GOT3 (cell line): ENCODE data around the gene PDE6A.

Experiments
- DNase-seq: peaks from one replicate; lab custom pipeline; 2025; ENCODE audit warnings: mixed read lengths; lab: John Stamatoyannopoulos, UW

Gene PDE6A

DNA sequence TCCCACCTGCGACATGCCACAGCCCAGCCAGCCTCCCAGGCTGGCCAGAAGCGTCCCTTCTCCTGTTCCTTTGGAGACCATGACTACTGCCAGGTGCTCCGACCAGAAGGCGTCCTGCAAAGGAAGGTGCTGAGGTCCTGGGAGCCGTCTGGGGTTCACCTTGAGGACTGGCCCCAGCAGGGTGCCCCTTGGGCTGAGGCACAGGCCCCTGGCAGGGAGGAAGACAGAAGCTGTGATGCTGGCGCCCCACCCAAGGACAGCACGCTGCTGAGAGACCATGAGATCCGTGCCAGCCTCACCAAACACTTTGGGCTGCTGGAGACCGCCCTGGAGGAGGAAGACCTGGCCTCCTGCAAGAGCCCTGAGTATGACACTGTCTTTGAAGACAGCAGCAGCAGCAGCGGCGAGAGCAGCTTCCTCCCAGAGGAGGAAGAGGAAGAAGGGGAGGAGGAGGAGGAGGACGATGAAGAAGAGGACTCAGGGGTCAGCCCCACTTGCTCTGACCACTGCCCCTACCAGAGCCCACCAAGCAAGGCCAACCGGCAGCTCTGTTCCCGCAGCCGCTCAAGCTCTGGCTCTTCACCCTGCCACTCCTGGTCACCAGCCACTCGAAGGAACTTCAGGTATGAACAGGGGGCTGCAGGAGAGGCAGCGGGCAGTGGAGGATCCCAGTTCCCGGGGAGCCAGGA, 108.0 kb downstream of the PDE6A start:
- no peak for DNase-seq

DNA sequence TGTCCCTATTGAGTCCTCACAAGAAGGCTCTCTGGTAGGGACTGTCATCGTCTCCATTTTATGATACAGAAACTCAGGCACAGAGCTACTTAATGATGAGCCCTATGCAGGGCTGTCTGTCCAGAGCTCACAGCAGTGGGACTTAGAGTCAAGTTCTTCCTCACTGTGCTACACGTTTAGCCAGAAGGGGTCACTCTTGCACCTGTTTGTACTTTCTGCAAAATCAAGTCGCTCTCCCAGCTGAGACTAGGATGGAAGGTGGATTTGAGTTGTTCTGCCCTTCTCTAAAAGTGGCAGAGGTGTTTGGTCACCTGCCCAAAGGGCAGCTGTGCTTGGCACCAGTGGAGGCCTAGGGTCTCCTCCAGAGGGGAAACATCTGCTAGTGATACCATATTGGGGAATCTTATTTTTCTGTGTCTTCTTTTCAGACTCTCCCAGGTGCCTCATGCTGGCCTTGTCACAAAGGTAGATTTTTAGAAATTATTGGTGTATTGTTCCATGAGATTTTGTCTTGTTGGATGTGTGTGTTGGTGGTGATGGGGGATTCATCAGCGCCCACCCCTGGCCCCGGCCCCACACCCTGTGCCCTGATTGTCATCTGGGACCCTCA, 110.2 kb downstream of the PDE6A start:
- no peak for DNase-seq

DNA sequence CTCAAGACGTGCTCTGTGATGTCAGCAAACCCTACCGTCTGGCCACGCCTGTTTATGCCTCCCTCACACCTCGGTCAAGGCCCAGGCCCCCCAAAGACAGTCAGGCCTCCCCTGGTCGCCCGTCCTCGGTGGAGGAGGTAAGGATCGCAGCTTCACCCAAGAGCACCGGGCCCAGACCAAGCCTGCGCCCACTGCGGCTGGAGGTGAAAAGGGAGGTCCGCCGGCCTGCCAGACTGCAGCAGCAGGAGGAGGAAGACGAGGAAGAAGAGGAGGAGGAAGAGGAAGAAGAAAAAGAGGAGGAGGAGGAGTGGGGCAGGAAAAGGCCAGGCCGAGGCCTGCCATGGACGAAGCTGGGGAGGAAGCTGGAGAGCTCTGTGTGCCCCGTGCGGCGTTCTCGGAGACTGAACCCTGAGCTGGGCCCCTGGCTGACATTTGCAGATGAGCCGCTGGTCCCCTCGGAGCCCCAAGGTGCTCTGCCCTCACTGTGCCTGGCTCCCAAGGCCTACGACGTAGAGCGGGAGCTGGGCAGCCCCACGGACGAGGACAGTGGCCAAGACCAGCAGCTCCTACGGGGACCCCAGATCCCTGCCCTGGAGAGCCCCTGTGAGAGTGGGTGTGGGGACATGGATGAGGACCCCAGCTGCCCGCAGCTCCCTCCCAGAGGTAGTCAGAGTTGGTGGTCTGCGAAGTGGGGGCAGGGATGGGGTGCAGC, 111.3 kb downstream of the PDE6A start:
- no peak for DNase-seq

DNA sequence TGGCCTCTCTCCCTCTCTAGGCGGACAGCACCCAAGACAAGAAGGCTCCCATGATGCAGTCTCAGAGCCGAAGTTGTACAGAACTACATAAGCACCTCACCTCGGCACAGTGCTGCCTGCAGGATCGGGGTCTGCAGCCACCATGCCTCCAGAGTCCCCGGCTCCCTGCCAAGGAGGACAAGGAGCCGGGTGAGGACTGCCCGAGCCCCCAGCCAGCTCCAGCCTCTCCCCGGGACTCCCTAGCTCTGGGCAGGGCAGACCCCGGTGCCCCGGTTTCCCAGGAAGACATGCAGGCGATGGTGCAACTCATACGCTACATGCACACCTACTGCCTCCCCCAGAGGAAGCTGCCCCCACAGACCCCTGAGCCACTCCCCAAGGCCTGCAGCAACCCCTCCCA, 112.0 kb downstream of the PDE6A start:
- no peak for DNase-seq

DNA sequence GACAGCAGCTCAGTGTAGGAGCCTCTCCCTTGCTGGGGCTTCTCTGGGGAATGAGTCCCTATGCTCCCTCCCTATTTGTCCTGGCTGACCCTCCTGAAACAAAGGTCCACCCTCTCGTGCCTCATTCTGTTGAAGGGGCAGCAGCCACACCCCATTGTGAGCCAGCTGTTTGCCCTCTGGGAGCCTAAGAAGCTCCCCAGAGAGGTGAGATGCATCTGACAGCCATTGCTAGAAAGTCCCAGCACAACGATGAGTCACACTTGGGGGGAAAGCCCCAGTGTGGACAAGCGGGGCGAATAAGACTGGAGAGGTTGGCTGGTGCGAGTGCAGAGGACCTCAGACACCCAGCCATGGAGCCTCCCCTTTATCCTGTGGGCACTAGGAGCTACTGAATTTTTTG, 113.1 kb downstream of the PDE6A start:
- DNase-seq: no peak

DNA sequence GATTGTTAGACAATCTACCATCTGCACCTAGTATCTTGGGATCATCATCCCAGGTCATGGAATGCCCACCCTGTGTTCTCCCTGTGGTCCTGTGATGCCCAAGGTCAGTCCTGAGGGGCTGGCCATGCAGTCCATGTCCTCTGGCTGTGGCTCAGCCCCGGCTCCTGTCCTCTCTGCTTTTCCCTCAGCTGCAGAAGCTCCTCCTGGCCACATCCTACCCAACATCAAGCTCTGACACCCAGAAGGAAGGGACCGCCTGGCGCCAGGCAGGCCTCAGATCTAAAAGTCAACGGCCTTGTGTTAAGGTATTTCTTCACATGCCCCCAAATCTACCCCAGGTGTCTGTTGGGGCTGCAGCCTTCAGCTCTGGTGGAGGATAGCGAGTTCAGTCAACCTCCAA, 114.0 kb downstream of the PDE6A start:
- no peak for DNase-seq

DNA sequence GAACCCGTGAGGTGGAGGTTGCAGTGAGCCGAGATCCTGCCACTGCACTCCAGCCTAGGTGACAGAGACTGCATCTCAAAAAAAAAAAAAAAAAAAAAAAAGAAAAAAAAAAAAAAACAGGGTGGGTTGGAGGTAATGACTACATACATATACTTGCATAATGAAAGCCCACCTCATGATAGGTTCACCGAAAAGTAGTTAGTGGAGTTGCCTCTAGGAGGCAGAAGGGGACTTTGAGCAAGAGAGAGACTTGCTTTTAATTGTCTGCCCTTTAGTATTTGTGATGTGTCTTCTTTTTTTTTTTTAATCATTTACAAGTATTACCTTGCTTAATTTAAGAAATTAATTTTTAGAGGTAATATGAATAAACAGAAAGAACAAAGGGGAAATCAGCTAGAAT, 114.6 kb downstream of the PDE6A start:
- no peak for DNase-seq

DNA sequence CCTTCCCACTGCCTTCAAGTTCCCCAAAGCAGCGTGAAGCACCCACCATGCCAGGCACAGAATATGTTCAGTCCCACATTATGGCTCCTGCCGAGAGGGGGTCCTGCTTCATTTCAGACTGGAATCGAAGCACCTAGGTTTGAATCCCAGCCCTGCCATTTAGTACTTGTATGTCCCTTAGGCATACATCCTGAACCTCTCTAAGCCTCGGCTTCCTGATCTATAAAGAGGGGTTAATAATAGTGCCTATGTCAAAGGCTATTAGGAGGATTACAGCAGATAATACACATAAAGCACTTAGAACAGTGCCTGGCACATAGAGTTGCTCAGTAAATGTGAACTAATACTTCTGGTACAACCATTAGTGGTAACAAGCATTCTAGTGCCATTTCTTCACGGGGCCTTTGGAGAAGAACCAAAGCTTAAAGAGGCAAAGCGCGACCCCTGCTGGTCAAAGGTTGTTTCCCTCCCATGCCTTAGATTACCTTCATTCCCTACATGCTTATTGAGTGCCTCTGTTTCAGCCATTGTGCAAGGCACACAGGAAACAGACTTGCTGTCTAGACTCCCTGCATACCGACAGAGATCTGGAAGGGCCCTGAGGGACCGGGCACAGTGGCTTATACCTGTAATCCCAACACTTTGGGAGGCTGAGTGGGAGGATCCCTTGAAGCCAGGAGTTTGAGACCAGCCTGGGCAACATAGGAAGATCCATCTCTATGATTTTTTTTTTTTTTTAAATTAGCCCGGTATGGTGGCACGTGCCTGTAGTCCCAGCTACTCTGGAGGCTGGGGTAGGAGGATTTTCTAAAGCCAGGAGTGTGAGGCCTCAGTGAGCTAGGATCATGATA, 116.2 kb downstream of the PDE6A start:
- DNase-seq: peak; percentile 47

DNA sequence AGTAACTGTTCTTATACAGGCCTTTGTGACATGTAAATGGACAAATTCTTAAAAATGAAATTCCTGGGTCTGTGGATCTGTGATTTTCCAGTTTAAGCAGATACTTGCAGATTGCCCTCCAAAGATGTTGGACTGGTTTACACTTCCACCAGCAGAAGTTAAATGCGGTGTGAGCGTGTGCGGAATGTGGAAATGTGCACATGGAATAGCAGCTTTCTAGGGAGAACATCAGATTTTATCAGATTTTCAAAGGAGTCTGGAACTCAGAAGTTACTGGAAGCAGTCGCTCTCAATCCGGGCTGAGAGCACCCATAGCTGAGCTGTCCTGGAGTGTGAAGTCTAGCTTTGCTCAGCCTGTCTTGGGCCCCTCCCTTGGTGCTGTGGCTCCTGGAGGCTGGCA, 117.0 kb downstream of the PDE6A start:
- no peak for DNase-seq

DNA sequence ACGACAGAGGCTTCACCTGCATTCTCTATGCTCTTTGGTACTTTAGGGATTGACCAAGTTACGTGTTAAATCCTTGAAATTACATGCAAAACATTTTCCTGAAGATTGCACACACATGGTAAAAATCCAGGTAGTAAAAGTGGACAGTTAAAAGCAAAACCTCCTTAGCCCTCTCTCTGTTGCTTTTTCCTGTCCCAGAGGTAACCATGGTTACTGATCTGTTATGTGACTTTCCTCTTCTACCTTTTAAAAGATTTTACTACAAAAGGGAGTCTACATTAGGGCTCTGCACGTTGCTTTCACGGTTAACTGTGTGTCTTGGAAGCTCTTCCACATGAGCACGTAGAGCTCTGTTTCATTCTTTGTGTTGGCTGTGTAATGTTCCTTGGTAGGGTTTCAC, 117.5 kb downstream of the PDE6A start:
- DNase-seq: no peak

DNA sequence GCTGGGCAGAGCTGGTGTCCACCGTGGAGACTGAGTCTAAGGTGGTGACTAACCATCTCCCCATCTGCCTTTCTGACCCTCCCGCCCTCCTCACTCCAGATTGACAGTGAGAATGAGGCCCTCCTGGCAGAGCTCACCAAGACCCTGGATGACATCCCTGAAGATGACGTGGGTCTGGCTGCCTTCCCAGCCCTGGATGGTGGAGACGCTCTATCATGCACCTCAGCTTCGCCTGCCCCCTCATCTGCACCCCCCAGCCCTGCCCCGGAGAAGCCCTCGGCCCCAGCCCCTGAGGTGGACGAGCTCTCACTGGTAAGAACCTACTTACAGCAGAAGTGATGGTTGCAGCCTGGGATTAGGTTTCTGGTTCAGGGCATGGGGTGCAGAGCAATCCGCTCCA, 118.0 kb downstream of the PDE6A start:
- no peak for DNase-seq

DNA sequence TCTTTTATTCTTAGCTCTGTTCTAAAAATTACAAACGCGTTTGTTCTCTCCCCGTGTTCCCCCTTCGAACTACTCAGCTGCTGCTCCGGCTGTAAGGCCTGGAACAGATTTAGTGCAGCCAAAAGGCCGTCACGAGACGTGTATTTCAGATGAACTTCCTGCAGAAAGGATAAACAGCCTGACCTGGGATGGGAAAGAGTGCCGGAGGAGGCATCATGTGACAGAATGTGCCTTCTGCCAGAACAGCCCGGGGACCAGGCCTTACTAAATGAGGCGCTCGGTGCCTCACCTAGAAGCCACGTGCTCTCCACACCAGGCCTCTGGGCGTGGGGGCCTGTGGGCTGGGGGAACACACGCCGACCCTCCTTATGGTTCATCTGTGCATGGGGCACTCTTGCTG, 119.7 kb downstream of the PDE6A start:
- DNase-seq: no peak

DNA sequence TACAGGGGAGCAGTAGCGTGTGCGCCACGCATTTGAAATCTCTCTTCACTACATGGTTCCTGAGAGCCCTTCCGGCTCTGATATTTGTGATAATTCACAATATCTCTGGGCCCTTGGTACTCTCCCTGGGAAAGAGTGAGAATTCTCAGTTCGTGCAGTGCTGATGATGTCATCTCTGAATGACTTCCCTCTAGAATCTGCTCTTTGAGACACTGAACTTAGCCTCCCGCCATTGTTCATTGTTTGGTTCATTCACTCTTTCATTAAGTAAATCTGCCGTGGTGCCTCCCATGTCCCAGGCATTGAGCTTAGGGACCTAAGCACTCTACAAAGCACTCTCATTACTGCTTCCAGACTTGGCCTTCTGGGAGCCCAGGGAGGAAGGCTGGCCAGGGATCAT, 120.5 kb downstream of the PDE6A start:
- no peak for DNase-seq

DNA sequence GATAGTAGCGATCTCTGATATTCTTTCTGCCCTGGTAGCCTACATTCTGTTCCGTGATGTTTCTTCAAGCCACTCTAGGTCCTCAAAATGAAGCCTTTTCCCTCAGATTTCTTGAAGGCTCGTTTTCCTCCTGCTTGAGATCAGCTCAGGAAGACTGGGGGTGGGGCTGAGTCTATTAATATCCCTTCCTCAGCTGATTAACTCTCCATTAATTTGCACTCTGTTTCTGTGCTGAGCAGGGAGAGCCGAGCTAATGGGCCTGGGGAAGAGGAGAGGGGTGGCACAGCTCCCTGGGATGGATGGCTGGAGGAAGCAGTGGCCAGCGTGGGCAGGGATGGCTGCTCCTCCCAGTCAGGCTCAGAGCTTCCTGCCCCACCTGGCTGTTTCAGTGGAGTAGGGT, 121.2 kb downstream of the PDE6A start:
- no peak for DNase-seq

DNA sequence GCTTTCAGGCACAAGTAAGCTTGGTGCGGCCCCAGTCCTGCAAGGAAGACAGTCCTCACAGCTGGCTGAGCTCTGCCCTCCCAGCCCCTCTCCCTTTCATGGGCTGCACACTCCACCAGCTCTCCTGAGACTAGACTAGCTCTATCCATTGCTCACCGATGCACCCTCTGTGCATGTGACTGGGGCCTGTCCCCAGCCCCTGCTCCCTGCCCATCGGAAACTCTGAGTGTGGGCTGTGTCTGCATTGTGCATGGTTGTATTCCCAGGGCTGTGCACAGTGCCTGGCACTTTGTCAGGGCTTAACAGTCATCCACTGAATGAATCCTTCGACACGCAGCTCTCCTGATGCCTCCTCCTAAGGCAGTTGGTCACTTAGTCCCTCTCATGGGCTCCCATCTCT, 122.3 kb downstream of the PDE6A start:
- no peak for DNase-seq

DNA sequence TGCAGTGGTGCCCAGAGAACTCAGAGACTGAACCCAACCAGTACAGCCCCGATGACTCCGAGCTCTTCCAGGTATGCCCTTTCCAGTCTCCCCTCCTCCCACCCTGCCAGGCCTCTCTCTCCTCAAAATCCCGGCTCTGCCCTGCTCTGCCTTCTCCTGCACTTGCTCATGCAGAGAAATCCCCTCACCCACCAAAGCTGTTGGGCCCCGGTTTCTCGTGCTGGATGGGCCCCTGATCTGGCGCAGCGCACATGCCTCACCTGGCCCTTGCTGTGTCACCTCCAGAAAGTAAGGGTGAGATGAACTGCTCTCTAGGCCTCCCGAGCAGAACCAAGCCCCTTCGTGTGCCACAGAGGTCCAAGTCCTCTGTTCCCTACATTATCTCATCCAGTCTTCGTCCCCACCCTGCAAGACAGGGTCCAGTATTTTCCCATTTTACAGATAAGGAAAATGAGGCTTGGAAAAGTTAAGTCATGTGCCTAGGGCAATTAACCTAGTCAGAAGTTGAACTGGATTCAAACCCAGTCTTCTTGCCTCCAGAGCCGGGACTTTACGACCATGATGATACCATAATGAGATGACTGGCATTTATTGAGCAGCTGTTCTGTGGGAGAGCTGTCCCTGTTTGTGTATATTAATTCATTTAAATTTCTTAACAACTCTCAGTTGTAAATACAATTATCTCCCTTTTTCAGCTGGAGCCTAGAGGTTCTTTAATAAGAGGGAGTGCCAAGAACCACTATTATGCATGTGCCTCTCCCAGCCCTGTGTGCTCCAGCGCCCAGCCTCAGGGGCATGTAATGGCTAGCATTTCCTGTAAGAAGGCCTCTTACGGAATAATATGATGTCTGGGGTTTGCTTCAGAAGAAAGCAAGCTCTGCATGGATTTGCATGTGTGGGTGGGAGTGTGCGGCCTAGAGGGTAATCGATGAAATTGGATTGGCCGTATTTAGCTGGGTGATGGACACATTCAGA, 123.8 kb downstream of the PDE6A start:
- DNase-seq: no peak

DNA sequence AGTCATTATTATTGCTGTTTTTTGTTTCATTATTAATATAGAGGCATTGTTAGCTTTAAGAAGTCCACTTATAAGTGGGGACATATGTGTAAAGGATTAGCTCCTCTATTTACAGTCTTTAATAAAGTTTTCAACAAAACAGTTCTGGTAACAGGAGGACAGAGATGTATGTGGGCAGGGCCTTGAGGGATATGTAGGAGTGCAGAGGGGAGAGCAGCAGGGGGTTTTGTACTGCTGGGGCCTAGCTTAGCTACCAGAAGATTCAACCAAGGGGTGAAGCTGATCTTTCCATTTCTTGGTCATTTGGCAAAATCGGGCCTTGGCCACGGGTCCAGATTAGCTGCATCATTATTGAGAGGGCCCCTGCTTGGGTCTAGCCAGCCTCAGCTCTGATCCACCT, 124.6 kb downstream of the PDE6A start:
- DNase-seq: no peak

DNA sequence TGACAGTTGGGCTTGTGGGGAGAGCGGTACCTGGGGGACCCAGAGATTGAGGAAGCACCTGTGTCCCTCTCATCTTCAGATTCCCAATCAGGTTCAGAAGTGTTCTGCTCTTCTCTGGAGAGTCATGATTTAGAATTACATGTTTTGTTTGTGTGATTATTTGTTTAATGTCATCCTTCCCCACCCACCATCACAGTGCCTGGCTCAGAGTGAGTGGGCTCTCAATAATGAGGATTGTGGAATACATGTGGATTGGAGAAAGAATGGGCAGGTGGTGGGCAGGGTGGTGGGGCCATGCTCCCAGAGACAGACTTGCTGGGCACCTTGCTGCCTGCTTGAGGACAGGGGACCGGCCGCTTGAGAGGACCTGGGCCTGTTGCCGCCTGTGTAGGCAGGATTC, 126.5 kb downstream of the PDE6A start:
- no peak for DNase-seq

DNA sequence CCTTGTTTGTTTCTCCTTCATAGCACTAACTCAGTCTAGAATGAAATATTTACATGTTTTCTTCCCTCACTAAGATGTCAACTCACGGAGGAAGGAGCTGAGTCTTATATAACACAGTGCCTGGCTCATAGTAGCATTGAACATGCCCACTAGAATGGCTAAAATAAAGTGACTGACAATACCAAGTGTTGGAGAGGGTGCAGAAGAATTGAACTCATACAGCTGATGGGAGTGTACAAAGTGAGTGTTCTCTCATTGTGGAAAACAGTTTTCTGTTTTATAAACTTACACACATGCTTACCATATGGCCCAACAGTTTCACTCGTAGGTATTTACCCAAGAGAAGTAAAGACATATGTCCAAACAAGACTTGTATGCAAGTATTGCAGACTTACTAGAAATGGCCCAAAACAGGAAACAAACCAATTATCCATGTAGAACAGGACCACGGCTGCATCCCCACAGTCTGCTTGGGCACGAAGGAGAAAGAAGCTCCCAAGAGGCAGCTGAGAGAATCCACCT, 127.0 kb downstream of the PDE6A start:
- DNase-seq: no peak

DNA sequence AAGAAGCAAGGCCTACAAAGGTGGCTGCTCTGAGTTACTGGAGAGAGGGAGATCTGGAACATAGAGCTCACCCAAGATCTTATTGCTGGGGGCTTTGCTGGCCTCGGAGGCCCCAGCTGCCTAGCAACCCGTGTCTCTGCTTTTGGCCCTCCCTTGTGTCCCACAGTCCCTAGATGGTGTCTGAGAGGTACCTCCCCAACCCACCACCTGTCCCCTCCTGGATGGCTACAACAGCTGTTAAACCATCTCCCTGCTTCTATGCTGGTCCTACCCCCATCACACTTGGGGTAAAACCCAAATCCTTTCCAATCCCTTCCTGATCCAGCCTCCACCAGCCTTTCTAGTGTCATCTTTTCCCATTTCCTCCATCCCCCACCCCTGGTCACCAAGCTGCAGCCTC, 127.9 kb downstream of the PDE6A start:
- no peak for DNase-seq

DNA sequence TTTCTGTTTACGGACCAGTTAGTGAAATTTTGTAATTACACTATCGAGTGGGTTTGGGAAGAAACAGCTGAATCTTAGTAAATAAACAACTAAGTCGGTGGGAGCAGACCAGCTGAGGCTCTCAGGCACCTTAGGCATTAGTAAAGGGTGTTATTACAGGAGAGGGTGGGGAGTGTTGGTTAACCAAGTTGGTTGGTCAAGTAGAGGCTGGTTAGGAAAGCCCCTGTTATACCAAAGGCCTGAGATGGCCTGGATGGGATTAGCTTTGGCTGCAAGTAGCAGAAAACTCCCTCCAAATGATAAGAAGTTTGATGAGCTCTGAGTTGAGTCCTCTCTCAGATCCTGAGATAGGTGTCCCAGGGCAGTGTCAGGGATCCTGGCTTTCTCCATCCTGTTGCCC, 133.1 kb downstream of the PDE6A start:
- DNase-seq: no peak
